Stimulated activated naive CD8-positive, alpha-beta T cell treated with anti-CD3 and anti-CD28 coated beads, Interleukin-15, Interleukin-2, amounts not matched to agents 100 U/mL and 50 U/mL, for 24 hours (primary cell): ENCODE measurements around the gene CST11.

Experiments
- ATAC-seq: fragments of 150-1000 bp; cut with Tn5 transposase; one replicate; pipeline ENCODE4 v1.10.0; 2021
- DNase-seq: peaks from one replicate; pipeline ENCODE4 v3.0.0; 2021

The CST11 gene

GRCh38 chr20:23419995-23420901 lies 32.4 kb downstream of the CST11 start:
- peak; percentile 66 for DNase-seq
- no peak for ATAC-seq

GRCh38 chr20:23419657-23419994 lies 33.0 kb downstream of the CST11 start:
- no peak for ATAC-seq

GRCh38 chr20:23417861-23418260 lies 34.8 kb downstream of the CST11 start:
- ATAC-seq (no peak), DNase-seq (no peak)

More at GRCh38 chr20:23419657-23419994, 33.0 kb downstream of the CST11 start:
- no peak for DNase-seq

- ATAC-seq (peak; percentile 42), DNase-seq (no peak)
Observed at GRCh38 chr20:23415959-23416583, 36.6 kb downstream of the CST11 start.

GRCh38 chr20:23415555-23415954 lies 37.1 kb downstream of the CST11 start:
- ATAC-seq (no peak), DNase-seq (no peak)

GRCh38 chr20:23414526-23415188 lies 38.0 kb downstream of the CST11 start:
- DNase-seq (no peak), ATAC-seq (no peak)

GRCh38 chr20:23413862-23414422 lies 38.7 kb downstream of the CST11 start:
- DNase-seq (no peak), ATAC-seq (no peak)

GRCh38 chr20:23412026-23412425 lies 40.6 kb downstream of the CST11 start:
- ATAC-seq (no peak), DNase-seq (no peak)

GRCh38 chr20:23410916-23411695 lies 41.6 kb downstream of the CST11 start:
- ATAC-seq: no peak
- DNase-seq: no peak

GRCh38 chr20:23409800-23410199 lies 42.9 kb downstream of the CST11 start:
- DNase-seq: no peak
- ATAC-seq: no peak

GRCh38 chr20:23408957-23409356 lies 43.7 kb downstream of the CST11 start:
- ATAC-seq: no peak
- DNase-seq: no peak

- ATAC-seq: peak; percentile 92
Observed at GRCh38 chr20:23407781-23408464, 44.8 kb downstream of the CST11 start.

GRCh38 chr20:23406880-23407279 lies 45.8 kb downstream of the CST11 start:
- ATAC-seq (no peak), DNase-seq (no peak)

More at GRCh38 chr20:23407781-23408464, 44.8 kb downstream of the CST11 start:
- DNase-seq: no peak

GRCh38 chr20:23404196-23404595 lies 48.5 kb downstream of the CST11 start:
- DNase-seq (no peak), ATAC-seq (no peak)

- DNase-seq (no peak), ATAC-seq (no peak)
Observed at GRCh38 chr20:23403751-23404150, 48.9 kb downstream of the CST11 start.

GRCh38 chr20:23401051-23401450 lies 51.6 kb downstream of the CST11 start:
- no peak for DNase-seq
- ATAC-seq: no peak
